Medulla oblongata (tissue), 1 donor: ENCODE data around the gene MCM8.

Experiments used
- DNase-seq: peaks from one replicate; pipeline ENCODE4 v3.0.0-alpha.2; 2015; ENCODE audit errors: extremely low spot score

MCM8 gene

GRCh38 chr20:6040958-6041807 lies 90.7 kb downstream of the MCM8 start:
- DNase-seq, result no peak

GRCh38 chr20:6041808-6042265 lies 91.4 kb downstream of the MCM8 start:
- DNase-seq, result no peak

- DNase-seq, result no peak
These were observed 93.7 kb downstream of the MCM8 start for GRCh38 chr20:6044115-6044514.

GRCh38 chr20:6045566-6045965 lies 95.1 kb downstream of the MCM8 start:
- no peak for DNase-seq

- DNase-seq, result no peak
These were observed 96.0 kb downstream of the MCM8 start for GRCh38 chr20:6046432-6046831.

GRCh38 chr20:6048391-6048790 lies 97.9 kb downstream of the MCM8 start:
- DNase-seq, result no peak
